Thoracic aorta (tissue), 2 donors: ENCODE results near the gene MAGEB4. TPM values are rescaled to one million over a fixed set of nuclear protein-coding genes. Genes with fewer than 3 reads are reported as not detected.
"Not testable (repeated sequence)": the region's sequence is repeated elsewhere in the genome, so short reads cannot be mapped to it uniquely, and the experiment has no call there.

Experiments
- ATAC-seq: fragments of 150-250 bp; one replicate; pipeline ENCODE4 v1.8.0; 2017; ENCODE audit warnings: low read depth; ENCODE audit not compliant: insufficient number of reproducible peaks, low FRiP score
- DNase-seq: peaks from one replicate; pipeline ENCODE4 v3.0.0-alpha.2; 2020; ENCODE audit warnings: low spot score
- H3K27ac ChIP-seq, 2 donors: fragments of 200-600 bp; sonication (generic); 1 replicate in 1 of 2; 2 replicates in 1 of 2; pipeline ENCODE4 v1.5.1; 2016; ENCODE audit warnings: mild to moderate bottlenecking in 2 of 2, moderate library complexity in 2 of 2
- H3K27me3 ChIP-seq: fragments of 200-600 bp; sonication (generic); replicated peaks from 2 replicates; pipeline ENCODE4 v1.6.0; 2016; ENCODE audit warnings: mild to moderate bottlenecking; ENCODE audit not compliant: insufficient read depth
- H3K36me3 ChIP-seq: fragments of 200-600 bp; sonication (generic); one replicate; pipeline ENCODE4 v1.5.1; 2016
- H3K4me1 ChIP-seq, 2 donors: fragments of 200-600 bp; sonication (generic); 1 replicate in 1 of 2; 2 replicates in 1 of 2; pipeline versions ENCODE4 v1.5.1 to v1.6.0; 2016; ENCODE audit warnings: low read depth in 2 of 2, mild to moderate bottlenecking in 1 of 2; ENCODE audit not compliant: control insufficient read depth in 1 of 2
- H3K4me3 ChIP-seq: fragments of 200-600 bp; sonication (generic); 2 replicates; pipeline ENCODE4 v1.5.1; 2016; ENCODE audit warnings: mild to moderate bottlenecking
- H3K9me3 ChIP-seq: fragments of 200-600 bp; sonication (generic); 2 replicates; pipeline ENCODE4 v1.5.1; 2016
- total RNA-seq, 2 donors: library from RNA; depleted of rRNA; stranded (reverse); fragments of >200 nt; gene quantifications; one replicate each; pipeline versions ENCODE4 v1.1.0 to v1.2.3, GENCODE V29; 2016
- TF ChIP-seq, protein P1 (sequence below): fragments of 200-600 bp; sonication (generic); IDR thresholded peaks from one replicate; pipeline ENCODE4 v1.5.1; 2019; ENCODE audit warnings: antibody characterized with exemption

MAGEB4 gene, protein sequence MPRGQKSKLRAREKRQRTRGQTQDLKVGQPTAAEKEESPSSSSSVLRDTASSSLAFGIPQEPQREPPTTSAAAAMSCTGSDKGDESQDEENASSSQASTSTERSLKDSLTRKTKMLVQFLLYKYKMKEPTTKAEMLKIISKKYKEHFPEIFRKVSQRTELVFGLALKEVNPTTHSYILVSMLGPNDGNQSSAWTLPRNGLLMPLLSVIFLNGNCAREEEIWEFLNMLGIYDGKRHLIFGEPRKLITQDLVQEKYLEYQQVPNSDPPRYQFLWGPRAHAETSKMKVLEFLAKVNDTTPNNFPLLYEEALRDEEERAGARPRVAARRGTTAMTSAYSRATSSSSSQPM
- total RNA-seq: not detected

DNA sequence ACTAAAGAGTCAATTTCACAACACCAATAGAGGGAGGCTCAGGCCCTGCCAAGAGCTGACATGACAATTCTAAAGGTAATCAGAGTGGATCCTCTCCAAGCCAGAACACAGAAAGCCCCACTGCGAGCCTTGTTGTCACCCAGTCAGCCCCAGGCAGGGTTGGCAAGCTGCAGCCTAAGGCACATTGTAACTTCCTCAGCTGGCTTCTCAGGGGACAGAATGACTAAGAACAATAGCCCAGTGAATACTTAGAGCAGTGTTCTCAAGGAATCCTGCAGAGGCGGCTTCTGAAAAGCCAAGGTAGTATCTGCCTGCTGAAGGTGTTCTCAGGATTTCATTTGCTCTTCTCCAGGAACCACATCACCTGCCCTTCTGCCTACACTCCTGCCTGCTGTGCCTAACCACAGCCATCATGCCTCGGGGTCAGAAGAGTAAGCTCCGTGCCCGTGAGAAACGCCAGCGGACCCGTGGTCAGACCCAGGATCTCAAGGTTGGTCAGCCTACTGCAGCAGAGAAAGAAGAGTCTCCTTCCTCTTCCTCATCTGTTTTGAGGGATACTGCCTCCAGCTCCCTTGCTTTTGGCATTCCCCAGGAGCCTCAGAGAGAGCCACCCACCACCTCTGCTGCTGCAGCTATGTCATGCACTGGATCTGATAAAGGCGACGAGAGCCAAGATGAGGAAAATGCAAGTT is at the start of gene MAGEB4:
MAGEB4 (plus strand) TSS at position 277 of the 692 bp plus-strand sequence; CDS start at position 413, 136 bp downstream.
- Histone ChIP-seq H3K9me3 (no peaks in the 10 kb centered on the region), H3K4me1 (no peaks in the 10 kb centered on the region), H3K4me3 (no peak within 1 kb of the TSS), H3K27ac (no peak within 1 kb of the TSS), H3K27me3 (no peaks in the 10 kb centered on the region), H3K36me3 (no peaks in the 10 kb centered on the region)
- TF ChIP-seq, protein P1, sequence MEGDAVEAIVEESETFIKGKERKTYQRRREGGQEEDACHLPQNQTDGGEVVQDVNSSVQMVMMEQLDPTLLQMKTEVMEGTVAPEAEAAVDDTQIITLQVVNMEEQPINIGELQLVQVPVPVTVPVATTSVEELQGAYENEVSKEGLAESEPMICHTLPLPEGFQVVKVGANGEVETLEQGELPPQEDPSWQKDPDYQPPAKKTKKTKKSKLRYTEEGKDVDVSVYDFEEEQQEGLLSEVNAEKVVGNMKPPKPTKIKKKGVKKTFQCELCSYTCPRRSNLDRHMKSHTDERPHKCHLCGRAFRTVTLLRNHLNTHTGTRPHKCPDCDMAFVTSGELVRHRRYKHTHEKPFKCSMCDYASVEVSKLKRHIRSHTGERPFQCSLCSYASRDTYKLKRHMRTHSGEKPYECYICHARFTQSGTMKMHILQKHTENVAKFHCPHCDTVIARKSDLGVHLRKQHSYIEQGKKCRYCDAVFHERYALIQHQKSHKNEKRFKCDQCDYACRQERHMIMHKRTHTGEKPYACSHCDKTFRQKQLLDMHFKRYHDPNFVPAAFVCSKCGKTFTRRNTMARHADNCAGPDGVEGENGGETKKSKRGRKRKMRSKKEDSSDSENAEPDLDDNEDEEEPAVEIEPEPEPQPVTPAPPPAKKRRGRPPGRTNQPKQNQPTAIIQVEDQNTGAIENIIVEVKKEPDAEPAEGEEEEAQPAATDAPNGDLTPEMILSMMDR: no peak
- no peak for DNase-seq
- no peak for ATAC-seq

DNA sequence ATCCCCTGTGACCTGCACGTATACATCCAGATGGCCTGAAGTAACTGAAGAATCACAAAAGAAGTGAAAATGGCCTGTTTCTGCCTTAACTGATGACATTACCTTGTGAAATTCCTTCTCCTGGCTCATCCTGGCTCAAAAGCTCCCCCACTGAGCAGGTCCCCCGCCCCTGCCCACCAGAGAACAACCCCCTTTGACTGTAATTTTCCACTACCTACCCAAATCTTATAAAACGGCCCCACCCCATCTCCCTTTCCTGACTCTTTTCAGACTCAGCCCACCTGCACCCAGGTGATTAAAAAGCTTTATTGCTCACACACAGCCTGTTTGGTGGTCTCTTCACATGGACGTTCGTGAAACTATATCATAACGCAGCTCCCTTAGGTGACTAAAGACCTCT is 47.9 kb upstream of the MAGEB4 start:
- DNase-seq, ATAC-seq: not testable (repeated sequence)

GRCh38 chrX:30196322-30196721 is 45.5 kb upstream of the MAGEB4 start:
- TF ChIP-seq, protein P1: no peak
- no peak for DNase-seq
- Histone ChIP-seq H3K36me3 (no peaks in the 10 kb centered on the region), H3K9me3 (no peaks in the 10 kb centered on the region), H3K4me3 (no peak overlapping the region), H3K27ac (no peak overlapping the region), H3K27me3 (no peaks in the 10 kb centered on the region), H3K4me1 (no peaks in the 10 kb centered on the region)
- no peak for ATAC-seq

More for the DNA sequence above, 47.9 kb upstream of the MAGEB4 start:
- H3K27me3 ChIP-seq, H3K9me3 ChIP-seq, H3K4me3 ChIP-seq, H3K36me3 ChIP-seq, H3K27ac ChIP-seq, H3K4me1 ChIP-seq: not testable (repeated sequence)

DNA sequence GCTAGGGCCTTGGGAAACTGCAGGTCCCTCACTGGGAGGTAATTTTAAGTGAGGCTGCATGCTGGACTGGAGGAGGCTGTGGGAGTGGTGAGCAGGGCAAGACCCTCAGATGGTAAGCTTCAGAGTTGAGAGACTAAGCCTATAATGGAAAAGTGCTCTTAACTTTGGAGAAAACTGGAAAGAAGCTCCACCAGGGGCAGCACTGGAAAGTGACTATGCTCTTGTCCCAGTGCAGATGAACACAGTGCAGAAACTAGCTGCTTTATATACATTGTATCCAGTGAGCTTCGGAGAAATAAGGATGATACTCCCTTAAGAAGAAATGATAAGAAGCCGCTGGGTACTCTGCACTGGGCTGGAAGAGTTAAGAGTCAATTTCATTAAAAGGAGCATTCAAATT is 29.6 kb upstream of the MAGEB4 start:
- Histone ChIP-seq H3K36me3 (no peaks in the 10 kb centered on the region), H3K27me3 (no peaks in the 10 kb centered on the region), H3K27ac (no peak overlapping the region), H3K4me3 (no peak overlapping the region), H3K9me3 (no peaks in the 10 kb centered on the region), H3K4me1 (no peaks in the 10 kb centered on the region)
- DNase-seq: no peak
- ATAC-seq: no peak
- TF ChIP-seq, protein P1: no peak

- TF ChIP-seq, protein P1: no peak
- Histone ChIP-seq H3K9me3 (no peaks in the 10 kb centered on the region), H3K36me3 (no peaks in the 10 kb centered on the region), H3K27me3 (no peaks in the 10 kb centered on the region), H3K4me1 (no peaks in the 10 kb centered on the region), H3K27ac (no peak within 1 kb of the TSS), H3K4me3 (no peak within 1 kb of the TSS)
- ATAC-seq (no peak), DNase-seq (no peak)
Observed at GRCh38 chrX:30215357-30215843, 26.4 kb upstream of the MAGEB4 start, which contains the start of gene MAGEB2. Gene MAGEB2, plus strand, starts transcription at chrX:30215563. Its CDS starts 3,018 bp downstream, at chrX:30218581.
